VCaP (cell line): ENCODE measurements around the gene GTF2A1L.

ENCODE experiments used
- H3K27ac ChIP-seq: fragments of 450-650 bp; 2 replicates; pipeline ENCODE4 v1.5.1; 2017
- CTCF ChIP-seq: fragments of 450-650 bp; conservative IDR thresholded peaks from 2 replicates; pipeline ENCODE4 v1.5.1; 2017; ENCODE audit warnings: mild to moderate bottlenecking, moderate library complexity

The GTF2A1L gene, protein sequence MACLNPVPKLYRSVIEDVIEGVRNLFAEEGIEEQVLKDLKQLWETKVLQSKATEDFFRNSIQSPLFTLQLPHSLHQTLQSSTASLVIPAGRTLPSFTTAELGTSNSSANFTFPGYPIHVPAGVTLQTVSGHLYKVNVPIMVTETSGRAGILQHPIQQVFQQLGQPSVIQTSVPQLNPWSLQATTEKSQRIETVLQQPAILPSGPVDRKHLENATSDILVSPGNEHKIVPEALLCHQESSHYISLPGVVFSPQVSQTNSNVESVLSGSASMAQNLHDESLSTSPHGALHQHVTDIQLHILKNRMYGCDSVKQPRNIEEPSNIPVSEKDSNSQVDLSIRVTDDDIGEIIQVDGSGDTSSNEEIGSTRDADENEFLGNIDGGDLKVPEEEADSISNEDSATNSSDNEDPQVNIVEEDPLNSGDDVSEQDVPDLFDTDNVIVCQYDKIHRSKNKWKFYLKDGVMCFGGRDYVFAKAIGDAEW

DNA sequence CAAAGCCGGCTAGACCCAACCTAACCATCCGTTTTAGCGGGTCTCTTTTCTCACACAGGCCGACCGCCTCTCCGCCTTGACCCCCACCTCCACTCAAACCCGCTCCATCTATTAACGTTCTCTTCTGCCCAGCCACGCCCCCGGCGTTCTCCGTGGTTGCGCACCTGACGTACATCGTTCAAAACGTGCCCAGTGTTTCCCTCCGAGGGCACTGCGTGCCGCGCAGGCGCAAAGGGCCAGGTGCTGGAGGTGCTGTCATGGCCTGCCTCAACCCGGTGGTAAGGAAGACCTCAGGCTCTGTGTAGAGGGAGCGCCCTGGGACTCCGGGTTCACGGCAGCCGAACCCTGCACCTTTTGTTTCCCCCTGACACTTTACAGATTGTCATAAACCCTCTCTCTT, at the start of gene GTF2A1L:
GTF2A1L (plus strand) TSS at position 239 of the 400 bp plus-strand sequence; CDS start at position 258, 19 bp downstream.
- no peak for TF ChIP-seq CTCF
- H3K27ac ChIP-seq = no peak within 1 kb of the TSS

DNA sequence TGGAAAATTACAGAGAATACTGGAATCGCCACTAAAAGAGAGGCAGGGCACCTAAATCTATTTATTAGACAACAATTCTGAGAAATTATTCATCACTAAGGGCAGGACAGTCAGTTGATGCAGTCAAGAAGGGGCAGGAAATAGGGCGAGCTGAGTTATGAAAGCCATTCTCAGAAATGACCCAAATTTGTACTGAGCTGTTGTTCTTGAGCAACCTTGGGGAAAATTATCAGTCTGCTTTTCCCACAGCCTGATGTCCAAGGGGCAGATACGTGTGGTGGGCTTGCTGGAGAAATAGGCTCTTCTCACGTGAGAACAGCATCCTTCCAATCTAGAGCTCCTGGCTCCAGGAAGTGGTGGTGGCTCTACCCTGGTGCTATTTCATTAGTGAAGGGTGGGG, 49.1 kb upstream of the GTF2A1L start:
- H3K27ac ChIP-seq = no peak overlapping the region
- TF ChIP-seq CTCF = no peak

GRCh38 chr2:48569433-48569832, 48.2 kb upstream of the GTF2A1L start:
- TF ChIP-seq CTCF = no peak

DNA sequence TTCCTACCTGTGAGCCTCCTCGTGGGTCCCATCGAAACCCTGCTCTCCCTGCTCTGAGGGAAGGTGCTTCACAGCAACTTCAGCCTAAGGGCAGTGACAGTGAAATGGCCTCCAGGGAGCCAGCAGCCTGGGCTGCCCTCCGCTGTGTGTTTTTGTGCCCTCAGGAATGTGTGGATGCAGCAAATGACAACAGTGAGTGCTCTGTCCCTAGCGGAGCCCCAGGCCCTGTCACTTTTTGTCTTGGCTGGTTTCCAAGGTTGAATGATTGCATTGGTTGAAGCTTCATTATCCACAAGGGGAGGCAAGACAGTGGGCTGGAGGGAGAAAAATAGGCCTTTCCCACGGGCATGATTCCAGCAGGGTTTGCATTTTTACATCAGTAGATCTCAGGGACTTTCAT, 44.8 kb upstream of the GTF2A1L start:
- TF ChIP-seq CTCF = no peak

More at GRCh38 chr2:48569433-48569832, 48.2 kb upstream of the GTF2A1L start:
- no peak overlapping the region for H3K27ac ChIP-seq

GRCh38 chr2:48574353-48575287, 43.0 kb upstream of the GTF2A1L start:
- no peak for TF ChIP-seq CTCF
- H3K27ac ChIP-seq = no peak overlapping the region

More for the DNA sequence above, 44.8 kb upstream of the GTF2A1L start:
- H3K27ac ChIP-seq = no peak overlapping the region

- no peak overlapping the region for H3K27ac ChIP-seq
- TF ChIP-seq CTCF = no peak
Observed at GRCh38 chr2:48578313-48578712, 39.3 kb upstream of the GTF2A1L start.

DNA sequence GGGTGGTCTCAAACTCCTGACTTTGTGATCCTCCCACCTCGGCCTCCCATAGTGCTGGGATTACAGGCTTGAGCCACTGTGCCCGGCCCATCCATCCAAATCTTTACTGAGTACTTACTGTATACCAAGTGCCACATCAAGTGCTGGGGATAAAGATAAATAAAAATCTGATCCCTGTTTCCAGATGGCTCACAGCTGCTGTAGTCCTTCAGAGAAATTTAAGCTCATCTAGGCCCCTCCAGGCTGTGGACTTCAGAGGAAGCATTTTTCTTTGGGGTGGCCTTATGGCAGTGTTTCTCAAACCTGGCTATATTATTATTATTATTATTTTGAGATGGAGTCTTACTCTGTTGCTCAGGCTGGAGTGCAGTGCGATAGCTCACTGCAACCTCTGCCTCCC, 33.7 kb upstream of the GTF2A1L start:
- TF ChIP-seq CTCF = no peak
- no peak overlapping the region for H3K27ac ChIP-seq
